GM18511 (cell line): ENCODE results near the gene NVL.
A peak's percentile ranks its signal among the peaks of the same experiment; 100 is the strongest.

Source experiments
- ATAC-seq: cut with Tn5 transposase; IDR thresholded peaks from one replicate; pipeline ENCODE4 v1.9.1; 2021; ENCODE audit warnings: mild to moderate bottlenecking, moderate library complexity; ENCODE audit not compliant: unreplicated experiment

Gene NVL

GRCh38 chr1:224199679-224200078, 130.3 kb downstream of the NVL start:
- no peak for ATAC-seq

GRCh38 chr1:224198572-224198971, 131.4 kb downstream of the NVL start:
- ATAC-seq: no peak

- ATAC-seq: no peak
Observed at GRCh38 chr1:224196813-224197600, 133.0 kb downstream of the NVL start.

GRCh38 chr1:224193319-224193966, 136.5 kb downstream of the NVL start:
- no peak for ATAC-seq

GRCh38 chr1:224192082-224192788, 137.7 kb downstream of the NVL start:
- no peak for ATAC-seq

- ATAC-seq: no peak
Observed at GRCh38 chr1:224189561-224189960, 140.4 kb downstream of the NVL start.

- ATAC-seq: no peak
Observed at GRCh38 chr1:224188286-224188685, 141.7 kb downstream of the NVL start.

GRCh38 chr1:224185208-224185607, 144.8 kb downstream of the NVL start:
- ATAC-seq: no peak

GRCh38 chr1:224183591-224184312, 146.2 kb downstream of the NVL start:
- ATAC-seq: peak; percentile 53

GRCh38 chr1:224182866-224183590, 146.9 kb downstream of the NVL start, which contains the start of gene DEGS1:
Gene DEGS1 (plus strand): TSS chr1:224183240. CDS start chr1:224183337, 97 bp downstream.
- peak; percentile 73 for ATAC-seq

GRCh38 chr1:224182057-224182865, 147.7 kb downstream of the NVL start:
- ATAC-seq: peak; percentile 56

GRCh38 chr1:224181453-224181810, 148.5 kb downstream of the NVL start:
- no peak for ATAC-seq

- no peak for ATAC-seq
Observed at GRCh38 chr1:224180783-224181452, 149.1 kb downstream of the NVL start.

GRCh38 chr1:224178894-224179293, 151.1 kb downstream of the NVL start:
- no peak for ATAC-seq

- ATAC-seq: no peak
Observed at GRCh38 chr1:224177356-224177999, 152.5 kb downstream of the NVL start.
